SK-N-SH treated with all-trans-retinoic acid at 6 μM for 48 hours (cell line): ENCODE measurements around the gene PLPP2.

Source experiments
- ATAC-seq: fragments of 200-7000 bp; cut with Tn5 transposase; 3 replicates; pipeline ENCODE4 v1.9.1; 2020; ENCODE audit warnings: mild to moderate bottlenecking, moderate library complexity
- ARNTL ChIP-seq: fragments of 450-650 bp; formaldehyde crosslinking; IDR thresholded peaks from 2 replicates; pipeline ENCODE4 v1.5.0; 2020; ENCODE audit warnings: low read depth, mild to moderate bottlenecking, moderate library complexity, borderline replicate concordance
- BACH2 ChIP-seq: fragments of 250-450 bp; sonication (Bioruptor Pico); IDR thresholded peaks from 2 replicates; pipeline ENCODE4 v1.9.0; 2021; ENCODE audit warnings: mild to moderate bottlenecking, borderline replicate concordance
- CREB5 ChIP-seq: fragments of 250-450 bp; sonication (Bioruptor Pico); IDR thresholded peaks from 2 replicates; pipeline ENCODE4 v1.5.1; 2020; ENCODE audit warnings: low read depth, mild to moderate bottlenecking, moderate library complexity
- CSDC2 ChIP-seq: fragments of 250-450 bp; sonication (Bioruptor Pico); IDR thresholded peaks from 2 replicates; pipeline ENCODE4 v1.5.0; 2020; ENCODE audit warnings: mild to moderate bottlenecking, moderate library complexity
- CSRNP3 ChIP-seq: fragments of 250-450 bp; sonication (Bioruptor Pico); IDR thresholded peaks from 2 replicates; pipeline ENCODE4 v1.5.1; 2021; ENCODE audit warnings: mild to moderate bottlenecking, moderate library complexity
- ESRRG ChIP-seq: fragments of 250-450 bp; sonication (Bioruptor Pico); IDR thresholded peaks from 2 replicates; pipeline ENCODE4 v1.6.1; 2021; ENCODE audit warnings: mild to moderate bottlenecking
- GLIS3 ChIP-seq: fragments of 250-450 bp; sonication (Bioruptor Pico); IDR thresholded peaks from 2 replicates; pipeline ENCODE4 v1.5.0; 2020; ENCODE audit warnings: mild to moderate bottlenecking, moderate library complexity
- OSR1 ChIP-seq: fragments of 250-450 bp; sonication (Bioruptor Pico); IDR thresholded peaks from 2 replicates; pipeline ENCODE4 v1.8.0; 2022; ENCODE audit warnings: moderate library complexity, mild to moderate bottlenecking, inconsistent platforms
- PATZ1 ChIP-seq: fragments of 250-450 bp; sonication (Bioruptor Pico); IDR thresholded peaks from 2 replicates; pipeline ENCODE4 v1.8.0; 2020; ENCODE audit warnings: mild to moderate bottlenecking, moderate library complexity, borderline replicate concordance
- POU6F1 ChIP-seq: fragments of 250-450 bp; sonication (Bioruptor Pico); IDR thresholded peaks from 2 replicates; pipeline ENCODE4 v1.8.0; 2021; ENCODE audit warnings: low read depth, mild to moderate bottlenecking, moderate library complexity, borderline replicate concordance
- RARB ChIP-seq: fragments of 250-450 bp; sonication (Bioruptor Pico); IDR thresholded peaks from 2 replicates; pipeline ENCODE4 v1.8.0; 2021; ENCODE audit warnings: mild to moderate bottlenecking, moderate library complexity
- SNAI2 ChIP-seq: fragments of 250-450 bp; sonication (Bioruptor Pico); IDR thresholded peaks from 2 replicates; pipeline ENCODE4 v1.5.0; 2020; ENCODE audit warnings: mild to moderate bottlenecking, moderate library complexity
- TCF4 ChIP-seq: fragments of 250-450 bp; sonication (Bioruptor Pico); IDR thresholded peaks from 2 replicates; pipeline ENCODE4 v1.8.0; 2021; ENCODE audit warnings: mild to moderate bottlenecking, moderate library complexity, borderline replicate concordance
- TOX ChIP-seq: fragments of 250-450 bp; sonication (Bioruptor Pico); IDR thresholded peaks from 2 replicates; pipeline ENCODE4 v1.8.0; 2021; ENCODE audit warnings: mild to moderate bottlenecking, moderate library complexity, borderline replicate concordance
- TSHZ2 ChIP-seq: fragments of 250-450 bp; sonication (Bioruptor Pico); IDR thresholded peaks from 2 replicates; pipeline ENCODE4 v1.5.0; 2020; ENCODE audit warnings: mild to moderate bottlenecking, moderate library complexity
- ZC3H10 ChIP-seq: fragments of 250-450 bp; sonication (Bioruptor Pico); IDR thresholded peaks from 2 replicates; pipeline ENCODE4 v1.5.1; 2021; ENCODE audit warnings: mild to moderate bottlenecking, moderate library complexity
- ZFP3 ChIP-seq: fragments of 250-450 bp; sonication (Bioruptor Pico); IDR thresholded peaks from 2 replicates; pipeline ENCODE4 v1.5.0; 2020; ENCODE audit warnings: mild to moderate bottlenecking, moderate library complexity
- ZFP30 ChIP-seq: fragments of 450-650 bp; formaldehyde crosslinking; IDR thresholded peaks from 2 replicates; pipeline ENCODE4 v1.5.0; 2022; ENCODE audit warnings: mild to moderate bottlenecking, moderate library complexity
- ZNF565 ChIP-seq: fragments of 450-650 bp; formaldehyde crosslinking; conservative IDR thresholded peaks from 2 replicates; pipeline ENCODE4 v1.5.0; 2020; ENCODE audit warnings: low read depth, mild to moderate bottlenecking, moderate library complexity
- ZNF70 ChIP-seq: fragments of 450-650 bp; formaldehyde crosslinking; IDR thresholded peaks from 2 replicates; pipeline ENCODE4 v1.5.0; 2020; ENCODE audit warnings: mild to moderate bottlenecking, moderate library complexity
- ZNF8 ChIP-seq: fragments of 450-650 bp; formaldehyde crosslinking; IDR thresholded peaks from 2 replicates; pipeline ENCODE4 v1.5.0; 2020; ENCODE audit warnings: mild to moderate bottlenecking, moderate library complexity

Gene PLPP2

GRCh38 chr19:291006-291521 is at the start of gene PLPP2:
Gene PLPP2 (minus strand): TSS chr19:291403. CDS start chr19:291336, 67 bp downstream.
- TF ChIP-seq ZFP3 (CRISPR knock-in tag) (no peak), BACH2 (CRISPR knock-in tag) (no peak), TCF4 (CRISPR knock-in tag) (no peak), OSR1 (CRISPR knock-in tag) (no peak), ESRRG (CRISPR knock-in tag) (no peak), POU6F1 (CRISPR knock-in tag) (no peak), ZNF8 (CRISPR knock-in tag) (no peak), SNAI2 (CRISPR knock-in tag) (no peak)
- peak; percentile 11 for ATAC-seq

- TF ChIP-seq CSDC2 (no peak), RARB (CRISPR knock-in tag) (no peak), ZC3H10 (CRISPR knock-in tag) (no peak), TOX (CRISPR knock-in tag) (no peak), CREB5 (CRISPR knock-in tag) (no peak), GLIS3 (CRISPR knock-in tag) (no peak), OSR1 (CRISPR knock-in tag) (no peak), ESRRG (CRISPR knock-in tag) (no peak), PATZ1 (CRISPR knock-in tag) (no peak), ARNTL (CRISPR knock-in tag) (no peak)
- no peak for ATAC-seq
Observed at GRCh38 chr19:340620-341385, 49.6 kb upstream of the PLPP2 start.

- ATAC-seq = no peak
- TF ChIP-seq ZC3H10 (CRISPR knock-in tag) = no peak
- TF ChIP-seq TCF4 (CRISPR knock-in tag) = no peak
- TF ChIP-seq SNAI2 (CRISPR knock-in tag) = no peak
- no peak for TF ChIP-seq CREB5 (CRISPR knock-in tag)
- no peak for TF ChIP-seq GLIS3 (CRISPR knock-in tag)
- no peak for TF ChIP-seq ZFP30 (CRISPR knock-in tag)
- no peak for TF ChIP-seq ARNTL (CRISPR knock-in tag)
- TF ChIP-seq POU6F1 (CRISPR knock-in tag) = no peak
- no peak for TF ChIP-seq ZNF8 (CRISPR knock-in tag)
- TF ChIP-seq TSHZ2 (CRISPR knock-in tag) = no peak
- TF ChIP-seq ESRRG (CRISPR knock-in tag) = no peak
- TF ChIP-seq OSR1 (CRISPR knock-in tag) = no peak
- TF ChIP-seq ZNF565 (CRISPR knock-in tag) = no peak
- TF ChIP-seq CSRNP3 = no peak
- TF ChIP-seq ZNF70 (CRISPR knock-in tag) = no peak
- TF ChIP-seq TOX (CRISPR knock-in tag) = no peak
Observed at GRCh38 chr19:339262-339887, 48.2 kb upstream of the PLPP2 start.
